Dermis microvascular lymphatic vessel endothelial cell (primary cell): Measurements from ENCODE around the gene TOR2A. TPM values are rescaled to one million over a fixed set of nuclear protein-coding genes. Genes with fewer than 3 reads are reported as not detected.
A peak's percentile ranks its signal among the peaks of the same experiment; 100 is the strongest.

ENCODE experiments used
- DNase-seq, 2 donors: peaks; one replicate each; pipeline versions ENCODE4 v3.0.0 to v3.0.0-alpha.2; 2010; ENCODE audit warnings: low read depth in 2 of 2
- total RNA-seq: library from RNA; depleted of rRNA; stranded (reverse); fragments of >200 nt; gene quantifications from 2 replicates; pipeline ENCODE4 v1.2.1, GENCODE V29; 2014

Gene TOR2A
- total RNA-seq, 1 donor from 2014 or later, result 5.3 TPM

GRCh38 chr9:127744398-127745110 lies 9.5 kb upstream of the TOR2A start:
- DNase-seq, result no peak

- DNase-seq, result no peak
Observed at GRCh38 chr9:127742435-127743088, 7.5 kb upstream of the TOR2A start.

- peak in 1 of 2 donors; percentile 40 for DNase-seq
Observed at GRCh38 chr9:127741831-127742434, 6.8 kb upstream of the TOR2A start.

- DNase-seq, result no peak
Observed at GRCh38 chr9:127739614-127740330, 4.7 kb upstream of the TOR2A start.

- no peak for DNase-seq
Observed at GRCh38 chr9:127738666-127739065, 3.6 kb upstream of the TOR2A start.

- peak in 1 of 2 donors; percentile 37 for DNase-seq
Observed at GRCh38 chr9:127735530-127736185, 564 bp upstream of the TOR2A start.

GRCh38 chr9:127734247-127734746 lies 797 bp downstream of the TOR2A start:
- no peak for DNase-seq

- no peak for DNase-seq
Observed at GRCh38 chr9:127733614-127734013, 1.5 kb downstream of the TOR2A start.

- no peak for DNase-seq
Observed at GRCh38 chr9:127732444-127732843, 2.6 kb downstream of the TOR2A start.

GRCh38 chr9:127731938-127732337 lies 3.2 kb downstream of the TOR2A start:
- DNase-seq, result no peak

GRCh38 chr9:127730799-127731410 lies 4.2 kb downstream of the TOR2A start:
- no peak for DNase-seq

GRCh38 chr9:127730262-127730661 lies 4.8 kb downstream of the TOR2A start:
- DNase-seq, result no peak

GRCh38 chr9:127729522-127730256 lies 5.4 kb downstream of the TOR2A start:
- DNase-seq, result no peak

- no peak for DNase-seq
Observed at GRCh38 chr9:127728808-127729207, 6.3 kb downstream of the TOR2A start.

GRCh38 chr9:127726871-127727270 lies 8.2 kb downstream of the TOR2A start:
- no peak for DNase-seq

- no peak for DNase-seq
Observed at GRCh38 chr9:127724012-127724411, 11.1 kb downstream of the TOR2A start.

- no peak for DNase-seq
Observed at GRCh38 chr9:127723444-127723843, 11.7 kb downstream of the TOR2A start.

- no peak for DNase-seq
Observed at GRCh38 chr9:127723013-127723412, 12.1 kb downstream of the TOR2A start.

- DNase-seq, result no peak
Observed at GRCh38 chr9:127722055-127722745, 12.9 kb downstream of the TOR2A start.

GRCh38 chr9:127721391-127721821 lies 13.7 kb downstream of the TOR2A start:
- no peak for DNase-seq
